ENCODE measurements around the gene ANK2.

Gene ANK2

DNA sequence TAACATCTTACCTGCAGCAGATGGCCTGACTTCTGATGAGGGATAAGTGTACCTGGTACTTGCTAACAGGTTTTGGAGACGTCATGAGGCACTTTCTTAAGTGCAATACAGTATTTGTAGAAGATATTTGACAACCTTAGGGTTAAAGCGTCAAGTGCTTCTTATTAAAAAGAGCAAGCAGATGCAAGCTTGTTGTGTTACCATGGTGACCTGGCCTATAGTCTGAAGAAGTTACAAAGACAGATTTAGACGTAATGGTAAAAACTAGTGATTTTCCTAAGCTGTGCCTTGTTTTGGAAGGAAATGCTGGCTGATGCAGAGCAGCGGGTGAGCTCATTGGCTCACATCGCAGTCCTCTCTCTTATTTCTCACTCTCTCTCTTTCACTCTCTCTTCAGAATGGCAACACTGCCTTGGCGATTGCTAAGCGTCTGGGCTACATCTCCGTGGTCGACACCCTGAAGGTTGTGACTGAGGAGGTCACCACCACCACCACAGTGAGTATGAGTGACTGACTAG is 243.6 kb downstream of the ANK2 start:
- DNase-seq: peak; percentile 68

DNA sequence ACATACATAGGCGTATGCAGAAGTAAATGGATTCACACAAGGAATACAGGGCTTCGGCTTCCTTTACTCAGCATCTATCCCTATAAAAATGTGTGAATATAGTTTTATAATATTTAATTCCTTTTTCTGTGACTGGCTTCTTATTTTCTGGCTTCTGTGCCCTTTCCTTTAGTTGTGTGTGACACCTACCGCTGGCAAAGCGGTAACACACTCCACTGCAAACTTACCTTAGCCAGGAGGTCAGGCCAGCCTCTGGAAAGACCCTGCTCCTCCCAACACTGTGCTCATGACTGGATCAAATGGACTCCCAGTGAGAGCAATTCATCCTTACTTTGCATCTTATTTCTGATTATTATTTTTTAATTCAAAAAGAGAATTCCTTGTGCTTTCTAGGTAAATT is 244.2 kb downstream of the ANK2 start:
- DNase-seq: no peak

DNA sequence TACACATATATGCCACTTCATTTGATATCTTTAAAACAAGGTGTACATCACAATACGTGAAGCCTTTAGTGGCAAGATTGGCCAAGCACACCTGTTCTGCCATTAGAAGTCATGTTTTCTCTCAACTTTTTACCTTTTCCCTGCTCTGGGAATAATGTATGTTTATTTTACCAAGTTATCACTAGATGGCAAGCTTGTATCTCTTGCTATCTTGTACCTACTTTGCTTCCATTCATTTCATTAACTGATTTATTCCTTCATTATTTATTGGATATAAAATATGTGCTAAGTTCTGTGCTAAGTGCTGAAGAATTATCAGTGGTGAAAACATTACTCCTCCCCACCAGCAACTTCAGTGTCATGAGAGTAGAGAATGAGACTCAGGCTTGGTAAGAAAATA is 245.5 kb downstream of the ANK2 start:
- peak; percentile 46 for DNase-seq

DNA sequence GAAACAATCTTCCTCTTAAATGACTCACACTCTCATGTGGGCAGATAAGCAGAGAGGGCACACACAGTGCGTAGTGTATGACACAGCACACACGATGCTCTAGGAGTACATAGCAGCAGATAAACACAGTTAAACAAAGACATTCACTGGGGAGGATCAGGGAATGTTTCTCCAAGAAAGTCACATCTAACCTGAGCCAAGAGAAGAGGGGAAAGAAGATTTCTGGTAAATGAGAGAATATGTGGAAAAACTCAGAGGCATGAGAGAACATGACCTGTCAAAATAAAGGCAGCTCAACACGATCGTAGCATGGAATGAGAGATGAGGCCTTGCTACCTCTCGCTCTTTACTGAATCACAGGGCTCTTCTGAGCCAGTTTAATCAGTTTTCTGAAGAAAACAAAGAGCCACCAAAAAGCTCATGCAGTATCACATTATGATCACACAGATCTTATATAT is 251.0 kb downstream of the ANK2 start:
- no peak for DNase-seq

DNA sequence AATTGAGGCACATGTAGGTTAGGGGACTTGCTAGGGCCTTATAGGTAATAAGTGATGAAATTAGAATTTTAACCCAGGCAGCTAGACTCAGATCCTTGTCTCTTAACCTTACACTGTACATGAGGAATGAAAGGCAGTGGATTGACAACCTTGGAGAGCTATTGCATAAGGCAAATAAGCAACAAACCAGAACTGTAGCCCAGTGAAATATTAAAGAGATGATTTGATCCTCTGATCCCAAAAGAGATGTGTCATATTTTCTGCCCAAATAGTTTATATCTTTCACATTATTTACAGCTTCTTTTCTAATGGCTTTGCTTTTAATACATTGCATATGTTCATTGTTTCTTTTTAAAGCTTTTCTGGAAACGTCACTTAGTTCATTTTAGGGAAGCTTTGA is 252.6 kb downstream of the ANK2 start:
- DNase-seq: no peak

DNA sequence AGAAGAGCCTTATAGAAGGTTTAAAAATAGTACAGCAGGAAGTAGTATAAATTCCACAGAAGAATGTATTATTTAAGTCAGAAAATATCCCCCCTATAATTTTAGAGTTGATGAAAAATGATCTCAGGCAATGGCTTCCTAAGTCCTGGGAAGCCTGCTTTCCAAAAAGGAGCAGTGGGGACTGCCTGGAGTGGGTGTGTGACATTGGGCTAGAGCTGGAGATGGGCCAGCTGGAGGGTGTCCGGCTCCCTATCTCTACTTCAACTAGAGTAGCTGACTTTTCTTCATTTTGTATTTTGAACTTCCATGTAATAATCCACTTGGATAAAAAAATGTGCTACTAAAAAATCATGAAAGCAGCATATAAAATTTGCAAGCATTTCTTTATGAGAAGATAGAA is 253.9 kb downstream of the ANK2 start:
- no peak for DNase-seq

DNA sequence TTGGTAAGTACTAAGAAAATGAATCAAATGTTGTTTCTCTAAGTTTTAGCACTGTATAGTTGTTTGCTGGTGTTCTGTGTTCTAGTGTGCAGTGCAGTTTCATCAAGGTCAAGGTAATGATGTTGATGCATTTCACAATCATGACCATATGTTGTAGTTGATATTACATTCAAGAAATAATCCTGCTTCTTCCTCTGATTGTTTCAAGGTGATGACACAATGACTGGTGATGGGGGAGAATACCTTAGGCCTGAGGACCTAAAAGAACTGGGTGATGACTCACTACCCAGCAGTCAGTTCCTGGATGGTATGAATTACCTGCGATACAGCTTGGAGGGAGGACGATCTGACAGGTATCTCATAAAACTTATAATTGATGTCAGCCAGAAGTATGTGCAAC is 261.6 kb downstream of the ANK2 start:
- no peak for DNase-seq

DNA sequence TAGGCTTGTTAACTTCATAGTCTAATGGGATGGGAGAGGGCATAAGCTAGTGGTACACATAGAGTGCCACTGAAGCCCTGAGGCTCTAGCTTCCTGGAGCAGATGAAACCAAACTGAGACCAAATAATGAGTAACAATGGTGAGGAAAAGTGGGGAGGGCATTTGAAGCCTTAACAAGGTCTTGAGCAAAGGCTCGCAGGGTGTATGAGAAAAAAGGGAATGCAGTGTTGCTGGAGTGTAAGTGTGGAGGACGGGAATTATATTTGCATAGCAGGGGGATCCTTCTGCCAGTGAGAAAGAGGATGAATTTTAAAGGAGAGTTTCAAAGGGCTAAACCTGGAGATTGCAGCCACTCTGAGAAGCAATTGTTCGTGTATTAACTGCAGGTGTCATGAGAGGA is 263.1 kb downstream of the ANK2 start:
- DNase-seq: no peak

DNA sequence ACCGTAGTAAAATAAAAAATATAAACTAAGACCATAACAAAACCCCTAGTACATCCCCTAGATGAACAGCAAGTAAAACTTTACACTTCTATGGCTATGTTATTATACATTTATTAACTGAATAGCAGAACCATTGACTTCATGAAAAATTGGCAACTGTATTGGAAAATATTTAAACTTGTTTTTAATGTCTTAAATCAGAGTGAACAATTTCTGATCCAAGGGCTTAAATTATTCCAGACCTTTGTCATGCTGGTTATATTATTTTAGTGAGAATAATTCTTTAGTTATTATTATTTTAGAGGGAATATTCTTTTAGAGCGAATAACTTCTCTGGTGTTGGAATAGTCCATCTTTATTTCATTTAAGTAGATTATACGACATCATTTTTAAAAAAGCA is 265.0 kb downstream of the ANK2 start:
- no peak for DNase-seq

DNA sequence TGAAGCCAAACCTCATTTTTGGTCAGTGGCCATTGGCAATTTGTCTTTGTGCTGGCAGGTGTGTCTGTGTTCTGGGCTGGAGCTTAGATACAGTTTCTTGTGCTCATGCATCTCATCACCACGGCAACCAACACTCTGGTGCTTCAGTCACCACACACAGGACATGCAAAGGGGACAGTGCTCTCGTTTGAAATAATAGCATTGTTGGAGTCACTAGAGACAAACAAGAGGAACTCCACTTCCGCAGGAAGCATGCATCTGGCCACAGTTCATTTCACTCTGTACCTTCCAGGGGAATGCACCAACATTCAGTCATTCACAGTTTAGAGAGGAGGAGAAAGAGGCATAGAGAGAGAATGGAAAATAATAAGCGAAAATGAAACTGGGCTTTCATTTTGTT is 267.4 kb downstream of the ANK2 start:
- no peak for DNase-seq

DNA sequence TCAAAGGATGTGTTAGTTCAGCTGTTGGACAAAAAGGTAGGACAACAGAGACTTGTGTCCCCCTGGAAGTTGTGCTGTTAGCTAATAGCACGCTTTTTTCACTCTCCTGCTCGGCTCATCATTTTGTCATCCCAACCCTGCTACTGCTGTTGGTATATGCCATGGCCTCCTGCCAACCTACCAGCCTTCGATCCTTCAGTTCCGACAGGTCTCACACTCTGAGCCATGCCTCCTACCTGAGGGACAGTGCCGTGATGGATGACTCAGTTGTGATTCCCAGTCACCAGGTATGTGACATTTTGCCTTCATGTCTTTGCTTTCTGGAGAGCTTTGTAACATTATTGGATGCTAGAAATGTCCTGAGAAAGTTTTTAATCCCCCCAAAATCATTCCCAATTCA is 268.1 kb downstream of the ANK2 start:
- DNase-seq: no peak

DNA sequence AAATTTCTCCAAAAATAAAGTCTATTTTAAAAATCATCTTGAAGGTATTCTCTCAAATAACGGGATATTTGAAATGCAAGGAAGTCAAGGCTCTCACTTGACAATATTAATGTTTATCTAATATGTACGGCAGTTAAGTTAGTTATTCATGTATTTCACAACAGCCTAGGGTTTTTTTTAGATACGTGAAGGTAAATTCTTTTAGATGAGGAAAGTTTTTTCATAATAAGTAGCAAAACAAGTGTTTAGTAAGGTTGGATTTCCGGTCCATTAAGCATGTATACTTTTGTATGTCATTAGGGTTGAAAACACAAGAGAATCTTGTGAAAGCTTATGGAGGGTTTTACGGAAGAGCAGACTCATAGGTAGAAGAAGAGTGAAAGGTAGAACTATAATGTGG is 273.3 kb downstream of the ANK2 start:
- DNase-seq: no peak

DNA sequence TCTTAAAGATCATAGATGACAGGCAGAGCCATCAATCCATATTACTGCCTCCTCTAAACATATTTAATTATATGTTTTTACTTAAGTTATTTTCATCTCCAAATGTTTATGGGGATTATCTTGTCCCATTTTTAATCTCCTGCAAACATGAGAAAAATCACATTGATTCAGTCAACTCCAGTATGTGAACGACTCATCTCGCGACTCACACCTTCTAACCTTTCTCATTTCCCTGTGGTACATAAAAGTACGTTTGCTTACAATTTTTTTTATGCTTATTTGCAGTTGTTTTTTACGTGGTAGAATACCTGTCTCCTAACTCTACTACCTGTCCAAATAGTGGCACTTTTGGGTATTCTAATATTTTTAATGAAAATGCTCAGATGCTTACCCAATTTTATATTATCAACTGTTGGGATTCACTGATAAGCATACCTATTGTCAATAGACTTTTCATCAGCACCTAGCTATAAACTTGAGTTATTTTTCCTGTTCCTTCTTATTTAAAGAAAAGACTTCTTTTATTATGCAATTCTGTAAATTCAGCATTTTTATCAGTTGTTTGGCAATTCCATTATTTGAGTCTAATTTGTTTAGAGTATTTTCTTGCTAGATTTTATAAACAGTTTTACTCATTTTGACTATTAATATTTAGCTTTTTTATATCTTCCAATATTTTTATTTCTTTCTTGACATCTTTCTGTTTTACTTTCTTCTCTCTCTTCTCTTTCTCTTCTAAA is 276.6 kb downstream of the ANK2 start:
- DNase-seq: no peak

DNA sequence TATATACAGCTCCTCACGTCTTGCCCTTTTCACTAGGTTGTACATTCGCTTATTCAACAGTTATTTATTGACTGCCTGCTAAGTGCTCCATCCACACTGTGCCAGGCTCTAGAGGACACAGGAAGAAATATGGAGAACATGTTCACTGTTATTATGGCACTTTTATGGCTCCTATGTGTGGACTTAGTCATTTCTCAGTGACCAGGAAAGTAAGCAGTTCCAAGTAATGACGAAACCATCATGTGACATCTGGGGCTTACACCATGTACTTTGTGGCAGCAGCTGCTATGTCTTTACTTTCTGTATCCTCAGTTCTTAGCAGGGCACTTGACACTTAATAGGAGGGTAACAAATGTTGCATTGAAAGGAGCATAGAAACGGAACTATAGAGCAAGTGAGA is 278.0 kb downstream of the ANK2 start:
- no peak for DNase-seq

DNA sequence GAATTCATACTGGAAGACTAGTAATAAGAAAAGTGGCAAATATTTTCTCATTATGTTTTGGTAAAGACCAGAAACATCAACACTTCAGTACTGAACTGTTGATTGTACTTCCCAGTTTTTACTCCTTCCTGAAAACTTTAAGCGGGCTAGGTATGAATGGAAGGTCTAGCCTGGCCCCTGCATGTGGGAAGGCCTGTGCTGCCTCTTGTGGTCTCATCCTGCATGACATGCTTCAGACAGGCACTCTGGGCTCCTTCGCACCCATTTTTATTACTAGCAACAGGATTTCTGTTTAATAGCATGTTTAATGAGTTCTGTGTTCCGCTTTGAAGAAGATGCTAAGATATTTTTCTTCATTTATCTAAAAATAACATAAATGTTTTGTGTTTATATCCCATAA is 279.1 kb downstream of the ANK2 start:
- DNase-seq: no peak

DNA sequence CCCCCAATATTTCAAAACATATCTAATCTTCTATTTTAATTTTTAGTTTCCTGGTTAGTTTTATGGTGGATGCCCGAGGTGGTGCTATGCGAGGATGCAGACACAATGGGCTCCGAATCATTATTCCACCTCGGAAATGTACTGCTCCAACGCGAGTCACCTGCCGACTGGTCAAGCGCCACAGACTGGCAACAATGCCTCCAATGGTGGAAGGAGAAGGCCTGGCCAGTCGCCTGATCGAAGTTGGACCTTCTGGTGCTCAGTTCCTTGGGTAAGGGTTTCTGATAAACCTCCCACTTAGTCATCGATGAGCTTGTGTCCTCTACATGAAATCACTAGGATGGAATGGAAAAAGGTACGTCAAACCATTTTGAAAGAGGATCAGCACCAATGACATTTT is 280.7 kb downstream of the ANK2 start:
- no peak for DNase-seq

DNA sequence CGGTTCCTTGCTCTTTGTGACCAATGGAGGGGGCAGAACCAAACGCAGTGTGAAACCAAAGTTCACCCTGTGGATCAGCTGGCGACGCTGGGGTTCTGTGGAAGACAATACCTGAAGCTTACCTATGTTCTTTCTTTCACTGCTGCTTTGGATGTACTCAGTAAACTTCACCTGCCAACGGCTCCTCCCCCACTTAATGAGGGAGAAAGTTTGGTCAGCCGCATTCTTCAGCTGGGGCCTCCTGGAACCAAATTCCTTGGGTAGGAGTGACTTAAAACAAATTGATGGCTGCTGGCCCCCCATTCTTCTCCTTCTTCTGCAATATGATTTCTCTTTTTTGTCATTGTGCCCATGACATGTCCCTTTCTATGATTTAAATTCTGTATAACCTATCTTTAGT is 282.4 kb downstream of the ANK2 start:
- no peak for DNase-seq

DNA sequence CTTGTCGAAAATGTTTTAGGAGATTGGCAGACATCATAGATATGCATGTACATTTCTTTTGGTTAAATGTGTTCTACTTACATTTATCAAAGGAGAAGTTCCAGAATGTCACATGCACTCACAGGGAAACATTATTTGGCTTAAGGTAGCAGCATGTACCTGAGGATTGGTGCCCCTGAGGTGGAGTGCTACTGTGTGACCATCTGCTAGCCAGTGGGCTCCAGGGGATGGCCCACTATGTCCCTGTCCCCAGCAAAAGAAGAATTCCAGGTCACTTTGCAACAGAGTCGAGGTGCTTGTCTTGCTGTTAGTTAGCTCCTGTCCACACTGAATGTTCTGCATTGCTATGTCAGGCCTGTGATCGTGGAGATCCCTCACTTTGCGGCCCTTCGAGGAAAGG is 283.2 kb downstream of the ANK2 start:
- no peak for DNase-seq

DNA sequence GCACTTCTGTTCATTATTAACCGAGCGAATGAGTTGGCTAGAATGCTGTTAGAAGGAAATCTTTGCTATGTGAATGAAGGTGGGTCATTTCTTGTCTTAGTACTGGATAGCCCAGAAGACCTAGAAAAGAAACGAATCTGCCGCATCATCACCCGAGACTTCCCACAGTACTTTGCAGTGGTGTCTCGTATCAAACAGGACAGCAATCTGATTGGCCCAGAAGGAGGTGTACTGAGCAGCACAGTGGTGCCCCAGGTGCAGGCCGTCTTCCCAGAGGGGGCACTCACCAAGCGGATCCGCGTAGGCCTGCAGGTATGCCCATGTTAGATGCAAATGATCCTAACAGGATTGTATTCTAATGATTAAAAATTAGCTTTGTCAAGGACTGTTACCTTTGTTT is 286.3 kb downstream of the ANK2 start:
- DNase-seq: no peak

DNA sequence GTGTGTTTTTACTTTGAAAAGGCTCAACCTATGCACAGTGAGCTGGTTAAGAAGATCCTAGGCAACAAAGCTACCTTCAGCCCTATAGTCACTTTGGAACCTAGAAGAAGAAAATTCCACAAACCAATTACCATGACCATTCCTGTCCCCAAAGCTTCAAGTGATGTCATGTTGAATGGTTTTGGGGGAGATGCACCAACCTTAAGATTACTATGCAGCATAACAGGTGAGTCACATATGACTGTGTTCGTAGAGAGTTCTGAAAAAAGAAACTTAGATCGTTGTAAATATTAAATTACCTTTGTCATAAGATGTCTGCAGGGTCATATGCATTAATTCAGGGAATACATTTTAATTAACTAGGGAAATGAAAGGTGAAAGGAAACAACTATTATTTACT is 287.1 kb downstream of the ANK2 start:
- no peak for DNase-seq

DNA sequence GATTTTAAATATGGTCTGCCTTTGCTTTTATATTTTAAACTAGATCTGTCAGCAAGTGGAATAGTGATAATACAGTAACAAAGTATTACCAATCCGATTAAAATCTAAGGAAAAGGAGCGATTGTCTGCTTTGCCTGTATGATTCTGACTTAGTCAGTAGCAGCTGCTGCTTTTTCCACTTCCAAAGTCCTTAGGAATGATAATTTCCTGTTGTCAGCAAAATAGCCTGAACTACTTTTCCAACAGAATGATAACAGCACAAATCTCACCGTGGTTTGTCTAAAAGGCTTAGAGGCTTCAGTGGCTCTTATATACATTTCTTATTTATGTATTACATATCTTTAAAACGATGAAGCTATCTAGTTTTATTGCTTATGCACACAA is 290.0 kb downstream of the ANK2 start:
- DNase-seq: no peak

DNA sequence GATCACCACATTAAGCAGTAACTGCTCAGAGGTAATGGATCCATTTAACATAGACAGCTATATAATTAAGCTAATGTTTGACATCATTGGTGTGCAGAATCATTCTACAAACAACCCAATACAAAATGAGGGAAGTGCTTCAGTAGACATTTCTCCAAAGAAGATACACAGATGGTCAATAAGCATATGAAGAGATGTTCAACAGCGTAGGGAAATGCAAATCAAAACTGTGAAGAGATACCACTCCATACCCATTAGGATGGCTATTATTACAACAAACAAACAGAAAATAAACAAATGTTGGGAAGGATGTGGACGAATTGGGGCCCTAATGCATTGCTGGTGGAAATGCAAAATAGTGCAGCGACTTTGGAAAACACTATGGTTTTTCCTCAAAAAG is 294.6 kb downstream of the ANK2 start:
- DNase-seq: no peak

DNA sequence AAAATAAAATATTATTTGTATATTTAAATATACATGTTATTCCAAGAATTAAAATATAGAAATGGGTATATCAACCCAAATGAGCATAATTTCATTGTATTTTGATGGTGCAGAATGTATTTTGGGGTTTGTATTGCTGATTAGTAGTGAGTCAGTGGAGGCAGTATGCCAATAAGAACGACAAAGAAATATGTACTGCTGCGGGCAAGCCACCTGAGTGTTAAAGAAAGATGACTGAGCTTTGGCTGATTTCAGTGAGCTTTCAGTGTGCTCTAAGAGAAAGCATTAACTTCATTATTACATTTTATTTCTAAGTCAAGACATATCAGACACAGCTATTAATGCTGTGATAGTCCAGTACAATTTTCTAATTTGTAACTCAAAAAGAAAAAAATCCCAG is 297.8 kb downstream of the ANK2 start:
- no peak for DNase-seq

DNA sequence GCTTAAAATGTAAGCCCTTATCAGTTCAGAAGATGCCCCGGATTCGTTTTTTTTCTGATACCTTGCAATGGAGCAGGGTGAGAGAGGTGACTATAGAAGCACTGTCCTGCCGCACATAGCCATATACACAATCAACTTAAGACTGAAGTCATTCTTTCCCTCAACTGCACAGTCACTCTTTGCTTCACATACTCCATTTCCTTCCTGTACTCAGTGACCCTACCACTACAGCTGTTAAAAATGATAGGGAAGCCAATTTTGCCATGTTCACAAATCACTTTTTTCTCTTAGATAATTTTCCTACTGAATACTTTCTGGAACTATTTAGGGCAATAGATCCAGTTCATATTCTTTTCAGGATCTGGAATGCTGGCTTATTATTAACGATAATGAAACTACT is 300.0 kb downstream of the ANK2 start:
- DNase-seq: no peak

DNA sequence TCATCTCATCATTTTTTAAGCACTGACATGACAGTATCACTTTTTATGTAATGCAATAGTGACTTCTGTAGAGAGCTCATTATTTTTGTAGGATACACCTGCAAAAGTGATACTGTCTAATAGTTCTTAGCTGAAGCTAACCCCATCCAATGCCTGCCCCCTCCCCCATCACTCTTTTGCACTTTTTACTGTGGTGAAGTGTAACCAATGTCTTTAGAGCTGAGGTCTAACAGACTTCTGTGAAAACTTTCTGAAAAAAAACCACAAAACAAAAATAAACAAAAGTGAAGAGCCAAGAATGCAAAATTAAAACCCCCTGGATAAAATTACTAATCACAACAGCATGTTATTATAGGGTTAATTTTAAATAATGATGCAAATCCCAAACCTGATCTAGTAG is 301.1 kb downstream of the ANK2 start:
- no peak for DNase-seq

All from midbrain (tissue), 1 donor.